ENCODE measurements around the gene ZNF208.

GRCh38 chr19:21902571-21902970 is 108.2 kb downstream of the ZNF208 start:
- TF ChIP-seq CEBPB (IDR thresholded peaks at IDR 0.05) (no peak), EP300 (IDR thresholded peaks at IDR 0.05) (no peak), USF2 (IDR thresholded peaks at IDR 0.05) (no peak), CHD2 (IDR thresholded peaks at IDR 0.05; ENCODE audit: low read length, partially characterized antibody) (no peak), CTCF (IDR thresholded peaks at IDR 0.05) (no peak)

Data from A549 (cell line).